Mucosa of descending colon (tissue), 3 donors: Measurements from ENCODE around the gene PTPRM. TPM values are rescaled to one million over a fixed set of nuclear protein-coding genes. Genes with fewer than 3 reads are reported as not detected.

Experiments used
- ATAC-seq: fragments of 200-7000 bp; cut with Tn5 transposase; one replicate; pipeline ENCODE4 v1.9.1; 2020; ENCODE audit warnings: mild to moderate bottlenecking, moderate library complexity
- DNase-seq, 3 donors: peaks; one replicate each; pipeline ENCODE4 v3.0.0-alpha.2; 2020
- H3K36me3 ChIP-seq: fragments of 200-600 bp; one replicate; pipeline ENCODE4 v1.8.0; 2021; ENCODE audit warnings: low read depth, mild to moderate bottlenecking
- H3K4me1 ChIP-seq: fragments of 200-600 bp; one replicate; pipeline ENCODE4 v1.8.0; 2021; ENCODE audit warnings: low read depth, mild to moderate bottlenecking
- H3K4me3 ChIP-seq: fragments of 200-600 bp; one replicate; pipeline ENCODE4 v1.8.0; 2021; ENCODE audit warnings: mild to moderate bottlenecking
- H3K9me3 ChIP-seq: fragments of 200-600 bp; one replicate; pipeline ENCODE4 v1.8.0; 2021; ENCODE audit warnings: mild to moderate bottlenecking
- CTCF ChIP-seq: fragments of 200-600 bp; IDR thresholded peaks from one replicate; pipeline ENCODE4 v1.8.0; 2022; ENCODE audit warnings: antibody characterized with exemption, mild to moderate bottlenecking
- intact Hi-C, 2 donors: fragments of 100-400 bp; cut with DNase I in 1 of 2; cut with micrococcal nuclease in 1 of 2; formaldehyde crosslinking; loops; one replicate each; pipeline versions ENCODE4 v1.11.0 to v1.11.1; 2022; cut with DNase I, micrococcal nuclease
- total RNA-seq, 3 donors: library from RNA; stranded (reverse); fragmentation: NEBNext Ultra II Directional in 2 of 3; extraction: Animal tissue kit (Norgen Biotek cat#: 25700) in 2 of 3; gene quantifications; one replicate each; pipeline versions ENCODE4 v1.2.1 to v1.2.4, GENCODE V29; 2021 to 2023
- donor health status: DM: no; HTN: no; CAD: no; lungs with moderate emphysema.
- donor health status: DM: no; HTN: no; CAD: no.
- donor health status: DM: no; HTN: yes; CAD: no.

PTPRM gene
- total RNA-seq, 3 donors from 2014 or later, result 15.3 to 41.1 (median 19.6) TPM

- DNase-seq (no peak), ATAC-seq (peak; percentile 58)
- no peak for TF ChIP-seq CTCF
- no peaks in the 10 kb centered on the region for H3K9me3 ChIP-seq
- intact Hi-C loops, result no loop called here
- no peak overlapping the region for H3K4me3 ChIP-seq
- no peaks in the 10 kb centered on the region for H3K36me3 ChIP-seq
- no peaks in the 10 kb centered on the region for H3K4me1 ChIP-seq
Observed at GRCh38 chr18:7953095-7953958, 386.2 kb downstream of the PTPRM start.

GRCh38 chr18:7954238-7954637, 387.1 kb downstream of the PTPRM start:
- H3K36me3 ChIP-seq, result no peaks in the 10 kb centered on the region
- intact Hi-C loops, result no loop called here
- no peak for TF ChIP-seq CTCF

GRCh38 chr18:7955175-7955574, 388.1 kb downstream of the PTPRM start:
- no peak for TF ChIP-seq CTCF
- H3K4me3 ChIP-seq, result no peak overlapping the region
- ATAC-seq (no peak), DNase-seq (no peak)
- H3K4me1 ChIP-seq, result no peaks in the 10 kb centered on the region
- intact Hi-C loops, result no loop called here
- H3K9me3 ChIP-seq, result no peaks in the 10 kb centered on the region
- H3K36me3 ChIP-seq, result no peaks in the 10 kb centered on the region

More at GRCh38 chr18:7954238-7954637, 387.1 kb downstream of the PTPRM start:
- no peak for DNase-seq
- ATAC-seq, result no peak
- no peak overlapping the region for H3K4me3 ChIP-seq
- no peaks in the 10 kb centered on the region for H3K4me1 ChIP-seq
- H3K9me3 ChIP-seq, result no peaks in the 10 kb centered on the region

- TF ChIP-seq CTCF, result no peak
- H3K4me3 ChIP-seq, result no peak overlapping the region
- DNase-seq (no peak), ATAC-seq (no peak)
- H3K4me1 ChIP-seq, result no peaks in the 10 kb centered on the region
- no peaks in the 10 kb centered on the region for H3K36me3 ChIP-seq
- H3K9me3 ChIP-seq, result no peaks in the 10 kb centered on the region
- intact Hi-C loops, result no loop called here
Observed at GRCh38 chr18:7957297-7957696, 390.2 kb downstream of the PTPRM start.

GRCh38 chr18:7958081-7958896, 391.2 kb downstream of the PTPRM start:
- DNase-seq (no peak), ATAC-seq (peak; percentile 55)
- no peaks in the 10 kb centered on the region for H3K36me3 ChIP-seq
- no peaks in the 10 kb centered on the region for H3K4me1 ChIP-seq
- no peak for TF ChIP-seq CTCF
- H3K9me3 ChIP-seq, result no peaks in the 10 kb centered on the region
- H3K4me3 ChIP-seq, result no peak overlapping the region
- intact Hi-C loops, result no loop called here
